DMS153 (cell line): ENCODE data around the gene RMDN2.
"Not testable (repeated sequence)": the region's sequence is repeated elsewhere in the genome, so short reads cannot be mapped to it uniquely, and the experiment has no call there.

Experiments
- DNase-seq: peaks from one replicate; lab custom pipeline; 2025; lab: John Stamatoyannopoulos, UW

RMDN2 gene

DNA sequence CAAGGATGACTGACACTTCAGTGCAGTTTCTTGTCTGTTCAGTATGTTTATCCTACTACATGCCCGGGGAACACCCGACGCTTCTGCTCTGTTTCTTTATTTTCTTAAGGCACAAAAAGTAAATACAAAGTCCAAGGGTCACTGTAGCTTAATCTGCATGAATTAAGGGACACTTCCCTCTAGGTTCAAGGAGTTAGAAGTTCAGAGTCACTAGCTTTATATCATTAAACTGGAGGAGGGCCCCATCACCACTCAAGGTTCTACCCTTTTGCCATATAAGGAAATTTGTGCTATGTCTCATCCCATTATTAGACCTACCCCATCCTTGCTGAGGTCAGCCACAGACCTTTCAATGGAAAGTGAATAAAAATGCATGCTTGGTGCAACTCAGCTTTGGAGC, 27.6 kb upstream of the RMDN2 start:
- DNase-seq, result no peak

DNA sequence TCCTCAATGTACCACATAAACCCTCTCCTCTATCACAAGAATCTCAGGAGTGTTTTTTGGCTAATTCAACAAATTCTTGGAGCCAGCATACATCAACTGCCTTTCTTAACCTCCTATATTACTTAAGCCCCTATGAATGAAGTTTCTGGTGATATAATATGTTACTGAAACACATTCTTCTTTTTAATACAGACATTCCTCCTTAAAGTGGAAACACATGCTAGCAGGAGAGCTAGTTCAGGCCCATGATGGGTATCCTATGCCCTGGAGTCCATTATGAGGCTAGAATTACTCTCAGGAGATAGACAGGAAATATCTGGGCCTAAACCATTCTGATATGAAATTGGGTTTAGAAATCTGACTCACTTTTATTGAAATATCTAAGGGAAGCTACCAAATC, 26.6 kb upstream of the RMDN2 start:
- no peak for DNase-seq

DNA sequence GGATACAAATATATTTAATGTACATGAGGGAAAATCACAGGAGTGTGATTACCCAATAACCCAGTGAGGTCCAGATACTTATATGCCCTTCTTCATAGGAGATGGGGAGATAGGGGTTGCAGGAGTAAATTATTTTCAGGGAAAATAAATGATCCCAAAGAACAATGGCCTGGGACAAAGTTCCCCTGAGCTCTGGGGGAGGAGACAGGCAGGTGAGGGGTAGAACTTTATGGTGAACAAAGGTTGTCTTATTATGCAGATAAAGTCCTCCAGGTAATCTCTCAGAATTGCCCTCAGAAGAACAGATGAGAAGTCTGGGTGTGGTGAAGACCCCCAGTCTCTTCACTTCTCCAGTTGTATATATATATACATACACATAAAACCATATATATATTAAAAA, 22.1 kb upstream of the RMDN2 start:
- DNase-seq, result no peak

DNA sequence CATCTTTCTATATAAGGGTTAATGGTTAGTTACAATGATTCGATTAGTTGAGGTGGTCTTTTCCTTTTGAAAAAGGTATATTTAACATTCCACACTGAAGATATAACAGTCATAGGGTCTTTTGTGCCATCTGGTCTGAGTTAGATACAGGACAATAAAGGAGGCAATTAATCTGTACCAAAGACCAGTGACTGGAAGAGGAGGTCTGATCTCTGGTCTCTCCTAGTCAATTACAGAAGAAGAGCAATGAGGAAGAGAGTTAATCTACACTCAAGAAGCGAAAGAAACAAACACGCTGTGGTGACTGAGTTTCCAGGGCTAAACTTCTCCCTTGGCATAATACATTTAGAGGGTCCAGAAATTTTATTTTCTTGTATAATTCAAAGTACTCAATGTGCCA, 20.7 kb upstream of the RMDN2 start:
- DNase-seq, result no peak

DNA sequence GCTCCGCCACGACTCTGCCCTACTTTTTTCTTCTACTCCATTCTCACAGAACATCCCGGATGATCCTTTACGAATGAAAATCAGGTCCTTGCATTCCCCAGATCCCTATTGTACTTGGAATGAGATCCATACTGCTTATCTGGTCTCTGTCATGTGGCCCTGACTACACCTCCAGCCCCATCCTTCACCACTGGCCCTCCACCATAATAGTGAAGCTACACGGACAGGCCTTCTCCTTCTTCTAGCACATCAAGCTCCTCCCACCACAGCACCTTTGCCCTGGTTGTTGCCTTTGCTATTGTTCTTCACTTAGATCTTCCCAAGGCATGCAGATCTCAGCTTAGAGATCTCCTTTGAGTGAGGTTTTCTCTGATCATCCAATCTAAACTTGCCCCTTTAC, 20.1 kb upstream of the RMDN2 start:
- no peak for DNase-seq

DNA sequence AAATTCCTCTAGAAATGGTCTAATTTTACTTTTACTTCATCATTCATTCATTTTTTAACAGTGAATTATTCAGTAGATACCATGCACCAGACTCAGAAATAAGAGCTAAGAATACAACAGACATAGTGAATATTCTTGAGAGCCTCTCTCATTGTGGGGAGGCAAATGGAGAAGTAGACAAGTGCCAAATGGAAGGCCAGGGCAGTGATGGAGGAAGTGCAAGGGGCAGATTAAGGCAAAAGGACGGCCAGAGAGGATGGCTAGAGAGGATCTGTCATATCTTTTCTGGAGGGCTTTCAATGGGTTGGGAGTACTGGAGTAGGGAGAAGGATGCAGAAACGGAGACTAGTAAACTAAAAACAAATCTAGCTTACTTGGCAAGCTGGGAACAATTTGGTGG, 19.0 kb upstream of the RMDN2 start:
- DNase-seq, result no peak

DNA sequence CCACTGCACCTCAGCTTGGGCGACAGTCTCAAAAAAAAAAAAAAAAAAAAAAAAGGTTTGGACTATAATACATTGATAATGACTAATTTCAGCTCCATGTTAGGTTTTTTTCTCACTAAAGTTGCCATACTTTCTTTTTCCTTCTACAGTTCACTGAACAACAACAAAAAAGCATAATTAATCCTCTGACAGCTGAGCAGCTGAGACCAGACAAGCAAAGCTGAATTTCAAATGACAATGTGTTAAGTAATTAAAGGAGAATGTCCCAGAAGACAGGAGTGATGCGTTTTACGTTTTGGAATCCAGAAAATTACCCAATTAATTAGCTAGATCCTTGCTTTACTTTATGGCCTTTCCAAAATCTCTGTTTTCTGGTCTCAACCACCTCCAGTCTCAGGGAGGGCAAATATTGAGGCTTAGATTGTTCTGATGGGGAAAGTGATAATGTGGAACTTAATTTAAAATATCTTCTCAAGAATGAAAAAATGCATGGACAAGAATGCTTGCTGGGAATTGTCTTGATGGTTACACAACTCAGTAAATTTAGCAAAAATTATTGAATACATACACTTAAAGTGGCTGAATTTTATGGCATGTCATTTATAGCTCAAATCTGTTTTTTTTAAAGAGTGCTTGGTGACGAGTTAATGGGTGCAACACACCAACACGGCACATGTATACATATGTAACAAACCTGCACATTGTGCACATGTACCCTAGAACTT, 17.4 kb upstream of the RMDN2 start:
- DNase-seq, result no peak

DNA sequence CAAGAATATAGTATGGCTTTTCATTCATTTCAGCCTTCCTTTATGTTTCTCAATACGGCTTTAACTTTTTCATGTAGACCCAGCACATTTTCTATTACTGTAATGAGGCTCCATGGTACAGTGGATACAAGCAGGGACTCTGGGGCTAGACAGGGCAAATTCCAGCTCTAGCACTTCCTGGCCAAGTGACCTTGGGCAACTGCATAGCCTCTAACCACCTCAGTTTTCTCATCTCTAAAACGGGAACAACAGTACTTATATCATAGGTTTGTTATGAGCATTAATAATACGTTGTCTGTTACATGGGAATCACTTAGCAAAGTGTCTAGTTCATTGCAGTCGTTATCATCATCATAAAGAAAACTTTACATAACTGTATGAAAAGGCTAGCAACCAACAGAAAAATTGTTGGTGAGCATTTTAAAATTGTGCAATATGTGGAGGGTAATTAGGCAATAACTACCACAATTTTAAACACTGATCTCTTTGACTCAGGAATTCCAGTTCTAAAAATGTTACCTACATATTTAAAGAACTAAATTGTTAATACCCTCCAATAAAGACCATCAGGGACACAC, 13.7 kb upstream of the RMDN2 start:
- no peak for DNase-seq

DNA sequence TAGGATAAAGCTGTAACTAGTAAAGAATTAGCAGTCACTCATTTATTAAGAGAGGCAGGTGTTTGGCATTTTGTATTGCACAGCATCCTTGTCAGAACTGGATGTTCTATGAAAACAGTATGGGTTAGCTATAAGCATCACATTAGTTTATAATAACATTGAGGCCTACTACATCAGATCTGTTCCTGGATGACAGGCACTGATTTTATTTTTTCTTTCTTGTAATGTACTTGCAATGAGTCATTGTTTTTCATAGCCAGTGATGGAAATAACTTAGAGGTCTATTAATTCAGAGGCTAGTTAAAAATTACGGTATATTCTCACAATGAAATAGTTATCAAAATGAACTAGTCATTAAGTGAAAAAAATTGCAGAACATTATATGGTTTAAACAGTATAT, 13.0 kb upstream of the RMDN2 start:
- DNase-seq, result no peak

DNA sequence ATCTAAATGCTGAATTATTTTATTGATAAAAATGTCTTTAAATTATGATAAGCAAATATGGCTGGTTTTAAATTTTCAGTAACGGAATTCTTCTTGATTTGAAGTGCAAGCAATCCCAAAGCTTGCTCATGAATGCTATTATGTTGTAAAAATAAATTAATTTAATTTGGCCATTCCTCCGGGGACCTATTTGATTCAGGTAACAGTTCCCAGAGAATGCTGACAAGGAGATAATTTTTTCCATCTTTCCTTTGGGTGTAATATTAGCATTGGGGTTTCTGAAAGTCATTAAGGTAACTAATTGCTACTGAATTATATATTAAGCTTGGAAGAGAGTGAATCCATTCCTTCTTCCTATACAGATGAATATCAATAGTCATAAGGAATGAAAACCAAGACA, 12.5 kb upstream of the RMDN2 start:
- no peak for DNase-seq

DNA sequence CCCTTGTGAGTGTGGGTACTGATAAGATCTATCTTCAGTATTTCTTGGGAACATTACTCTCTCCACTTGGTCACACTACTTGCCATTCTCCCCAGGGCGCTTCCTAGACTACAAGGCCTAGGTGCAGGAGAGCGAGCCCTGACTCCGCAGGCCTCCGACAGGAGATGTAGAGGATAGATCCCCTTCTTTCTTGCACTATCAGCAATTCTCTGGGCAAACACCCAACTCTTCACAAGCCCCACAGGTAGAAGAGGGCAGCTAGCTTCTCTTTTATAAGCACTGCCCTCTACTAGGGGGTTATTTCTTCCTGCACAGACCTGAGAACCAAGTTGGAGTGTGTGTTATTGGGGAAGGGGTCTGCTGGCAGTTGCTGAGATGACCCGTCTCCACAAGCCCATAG, 10.7 kb upstream of the RMDN2 start:
- DNase-seq, result no peak

DNA sequence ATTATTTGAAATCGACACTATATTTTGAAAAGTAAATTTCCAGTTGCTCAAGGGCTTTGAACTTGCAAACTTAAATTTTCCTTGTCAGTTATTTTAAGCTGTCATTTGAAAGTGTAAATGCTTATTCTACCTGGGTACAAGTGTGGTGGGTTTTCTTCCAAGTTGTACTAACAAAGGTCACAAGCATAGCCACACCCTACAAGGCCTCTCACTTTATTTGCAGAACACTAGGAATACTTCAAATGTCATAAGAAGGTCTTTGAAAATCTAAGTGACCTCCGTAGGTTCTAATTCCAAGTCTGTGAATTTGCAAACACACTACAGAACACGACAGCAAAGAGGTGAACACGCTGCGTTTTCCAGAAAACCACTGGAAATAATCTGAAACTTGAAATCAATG, 9.3 kb upstream of the RMDN2 start:
- no peak for DNase-seq

DNA sequence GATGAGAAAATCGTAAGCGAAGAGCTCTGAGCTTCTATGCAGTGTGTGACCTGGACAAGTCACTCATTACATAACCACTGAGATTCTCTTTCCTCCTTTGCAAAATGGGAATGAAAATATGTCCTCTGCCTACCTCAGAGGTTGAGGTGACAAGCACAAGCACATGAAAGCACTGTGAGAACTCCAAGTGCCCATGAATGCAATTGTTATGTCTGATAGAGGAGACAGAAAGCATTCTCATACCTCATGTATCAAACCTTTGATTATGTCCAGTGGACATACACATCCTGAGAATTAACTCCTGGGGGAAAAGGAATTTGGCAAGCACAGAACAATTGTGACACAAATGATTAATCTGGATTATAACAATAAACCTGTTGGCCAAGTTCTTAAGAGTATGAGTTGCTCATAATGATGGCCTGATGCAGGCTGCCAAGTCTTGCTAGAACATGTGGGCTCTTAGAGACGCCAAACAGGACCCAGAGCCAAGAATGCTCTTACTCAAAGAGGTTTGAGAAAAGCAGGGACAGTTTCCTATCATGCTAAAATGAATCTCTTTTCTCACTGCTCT, 8.5 kb upstream of the RMDN2 start:
- DNase-seq, result no peak

DNA sequence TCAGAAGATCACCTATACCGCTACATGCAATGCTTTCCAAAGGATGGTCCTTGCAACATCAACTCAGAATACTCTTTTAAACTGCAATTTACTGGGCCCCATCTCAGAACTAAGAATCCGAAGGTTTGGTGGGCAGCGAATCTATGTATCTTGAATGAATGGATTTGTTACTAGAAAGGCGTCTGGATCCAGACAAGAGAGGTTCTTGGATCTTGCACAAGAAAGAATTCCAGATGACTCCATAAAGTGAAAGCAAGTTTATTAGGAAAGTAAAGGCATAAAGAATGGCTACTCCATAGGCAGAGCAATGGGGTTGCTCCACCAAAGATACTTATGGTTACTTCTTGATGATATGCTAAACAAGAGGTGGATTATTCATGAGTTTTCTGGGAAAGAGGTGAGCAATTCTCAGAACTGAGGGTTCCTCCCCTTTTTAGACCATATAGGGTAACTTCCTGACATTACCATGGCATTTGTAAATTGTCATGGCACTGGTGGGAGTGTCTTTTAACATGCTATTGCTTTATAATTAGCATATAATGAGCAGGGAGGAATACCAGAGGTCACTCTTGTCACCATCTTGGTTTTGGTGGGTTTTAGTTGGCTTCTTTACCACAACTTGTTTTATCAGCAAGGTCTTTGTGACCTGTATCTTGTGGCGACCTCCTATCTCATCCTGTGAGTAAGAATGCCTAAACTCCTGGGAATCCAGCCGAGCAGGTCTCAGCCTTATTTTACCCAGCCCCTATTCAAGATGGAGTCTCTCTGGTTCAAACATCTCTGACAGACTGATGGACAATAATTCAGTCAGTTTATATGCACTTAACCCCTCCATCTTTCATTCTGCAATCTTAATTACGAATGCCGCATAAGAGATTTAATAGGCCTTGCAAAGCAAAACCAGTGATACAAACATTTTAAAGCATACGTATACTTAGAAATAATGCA, 7.5 kb upstream of the RMDN2 start:
- DNase-seq, result no peak

DNA sequence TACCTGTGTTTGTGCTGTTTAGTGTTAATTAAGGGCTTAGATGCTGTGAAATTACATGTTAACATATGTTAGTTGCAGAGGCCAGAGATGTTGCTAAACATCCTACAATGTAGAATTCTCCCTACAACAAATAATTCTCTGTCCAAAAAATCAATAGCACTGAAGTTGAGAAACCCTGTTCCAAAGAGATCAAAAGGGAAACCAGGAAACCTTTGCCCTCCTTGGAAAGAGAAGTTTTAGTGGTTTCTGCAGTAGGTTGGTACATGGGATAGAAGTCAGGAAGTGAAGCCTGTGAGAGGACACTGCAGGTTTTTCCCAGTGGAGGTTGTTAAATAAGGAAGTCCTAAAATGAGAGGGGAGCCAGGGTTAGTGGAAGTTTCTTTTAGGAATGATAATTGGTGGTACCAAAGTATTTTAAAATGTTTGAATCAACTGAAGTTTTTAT, 6.3 kb upstream of the RMDN2 start:
- DNase-seq, result no peak

DNA sequence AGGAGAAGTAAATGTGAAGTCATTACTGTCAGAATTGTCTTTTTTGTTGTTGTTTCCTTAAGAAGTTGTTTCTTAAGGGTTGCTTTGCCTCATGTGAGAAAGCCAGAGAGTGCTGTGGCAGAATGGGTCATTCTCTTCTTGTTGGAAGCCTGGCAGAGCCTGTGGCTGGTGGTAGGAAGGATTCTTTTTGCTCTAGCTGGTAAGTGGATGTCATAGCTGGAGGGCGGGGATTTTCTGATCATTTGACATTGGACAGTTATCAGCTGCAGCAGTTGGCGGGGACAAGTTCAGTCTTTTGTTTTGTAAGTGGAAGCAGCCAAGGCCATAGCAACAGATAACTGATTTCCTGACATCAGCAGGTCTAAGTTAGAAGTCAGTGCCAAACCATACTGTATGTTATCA, 5.5 kb upstream of the RMDN2 start:
- no peak for DNase-seq

DNA sequence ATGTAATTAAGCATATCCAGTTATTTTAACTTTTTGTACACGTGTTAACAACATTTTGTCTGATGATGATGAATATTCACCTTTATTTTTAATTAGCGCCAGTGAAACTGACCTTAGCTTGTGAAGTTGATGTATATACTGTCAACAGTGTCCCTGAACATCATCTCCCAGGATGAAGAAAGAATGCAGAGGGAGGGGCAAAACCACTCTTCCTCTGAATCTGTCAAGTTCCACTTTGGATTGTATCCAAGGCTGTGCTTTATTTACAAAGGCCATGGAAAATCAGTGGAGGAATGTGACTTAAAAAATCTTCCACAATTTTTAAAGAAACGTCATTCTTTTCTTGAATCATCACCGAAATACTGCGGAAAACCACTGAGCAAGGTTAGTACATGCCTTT, 4.5 kb upstream of the RMDN2 start:
- DNase-seq, result no peak

DNA sequence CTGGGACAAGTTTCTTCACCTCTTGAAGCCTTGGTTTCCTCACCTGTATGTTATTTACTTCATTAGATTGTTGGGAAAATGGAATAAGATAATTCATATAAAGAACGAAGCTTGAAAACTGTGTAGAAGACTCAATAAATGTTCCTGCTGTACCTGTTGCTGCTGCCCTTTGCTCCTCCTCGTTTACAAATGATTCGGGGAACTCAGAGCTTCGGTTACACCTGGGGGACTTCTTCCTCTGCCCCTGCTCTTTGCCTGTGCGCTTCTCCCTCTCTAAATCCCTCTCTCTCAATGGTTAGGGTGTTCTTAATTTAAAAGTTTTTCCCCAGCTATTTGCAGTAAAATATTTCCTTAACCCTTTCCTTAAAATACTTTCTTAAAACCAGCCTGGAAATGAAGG, 3.3 kb upstream of the RMDN2 start:
- no peak for DNase-seq

DNA sequence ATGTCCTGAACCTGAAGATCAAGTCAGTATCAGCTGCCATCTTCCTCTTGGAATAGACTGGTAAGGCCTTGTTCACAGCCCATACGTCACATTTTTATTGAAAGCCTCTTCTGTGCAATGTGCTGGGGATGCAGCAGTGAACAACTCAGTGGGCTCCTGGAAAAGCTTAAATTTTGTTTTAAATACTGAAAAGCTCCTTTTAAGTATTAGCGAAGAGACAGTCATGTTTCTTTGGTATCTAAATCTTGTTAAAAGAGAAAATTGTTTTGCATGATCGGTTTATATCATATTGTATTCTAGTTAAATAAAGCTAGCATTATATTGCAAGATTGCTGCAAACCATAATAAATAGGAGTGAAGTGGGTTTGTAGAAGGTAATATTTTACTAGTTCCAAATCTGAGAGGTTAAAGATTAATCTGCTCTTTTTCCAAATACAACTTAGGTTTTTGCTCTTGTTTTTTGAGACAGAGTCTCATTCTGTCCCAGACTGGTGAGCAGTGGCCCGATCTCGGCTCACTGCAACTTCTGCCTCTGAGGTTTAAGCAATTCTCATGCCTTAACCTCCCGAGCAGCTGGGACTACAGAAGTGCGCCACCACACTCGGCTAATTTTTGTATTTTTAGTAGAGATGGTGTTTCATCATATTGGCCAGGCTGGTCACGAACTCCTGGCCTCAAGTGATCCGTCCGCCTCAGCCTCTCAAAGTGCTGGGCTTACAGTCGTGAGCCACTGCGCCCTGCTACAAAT, 1.6 kb upstream of the RMDN2 start:
- no peak for DNase-seq

DNA sequence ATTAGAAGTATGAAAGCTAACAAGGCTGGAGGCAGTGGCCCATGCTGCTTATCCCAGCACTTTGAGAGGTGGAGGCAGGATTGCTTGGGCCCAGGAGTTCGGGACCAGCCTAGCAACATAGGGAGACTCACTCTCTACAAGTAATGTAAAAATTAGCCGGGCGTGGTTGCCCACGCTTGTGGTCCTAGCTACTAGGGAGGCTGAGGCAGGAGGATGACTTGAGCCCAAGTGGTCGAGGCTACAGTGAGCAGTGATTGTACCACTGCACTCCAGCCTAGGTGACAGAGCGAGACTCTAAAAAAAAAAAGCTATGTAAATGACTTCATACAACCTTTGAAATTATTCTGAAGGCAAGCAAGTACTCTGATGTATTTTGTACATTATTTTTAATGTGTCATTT, 1.5 kb downstream of the RMDN2 start:
- no peak for DNase-seq

DNA sequence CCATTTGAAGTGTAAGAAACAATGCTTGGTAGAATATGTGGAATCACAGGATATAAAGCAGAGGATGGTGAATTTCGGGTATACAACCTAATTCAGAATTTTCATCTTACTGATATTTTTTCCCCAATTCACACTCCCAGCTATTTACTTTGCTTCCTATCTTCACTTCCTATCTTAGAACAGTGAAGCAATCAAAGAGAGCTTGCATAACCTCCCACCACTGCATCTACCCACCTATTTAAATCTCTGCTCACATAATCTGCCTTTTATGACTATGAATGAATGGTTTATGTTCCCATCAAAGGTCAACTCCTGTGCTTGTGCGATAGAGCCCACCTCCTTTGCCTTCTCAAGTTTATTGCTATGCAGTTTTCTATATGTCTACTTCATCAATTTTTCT, 3.3 kb downstream of the RMDN2 start:
- no peak for DNase-seq

DNA sequence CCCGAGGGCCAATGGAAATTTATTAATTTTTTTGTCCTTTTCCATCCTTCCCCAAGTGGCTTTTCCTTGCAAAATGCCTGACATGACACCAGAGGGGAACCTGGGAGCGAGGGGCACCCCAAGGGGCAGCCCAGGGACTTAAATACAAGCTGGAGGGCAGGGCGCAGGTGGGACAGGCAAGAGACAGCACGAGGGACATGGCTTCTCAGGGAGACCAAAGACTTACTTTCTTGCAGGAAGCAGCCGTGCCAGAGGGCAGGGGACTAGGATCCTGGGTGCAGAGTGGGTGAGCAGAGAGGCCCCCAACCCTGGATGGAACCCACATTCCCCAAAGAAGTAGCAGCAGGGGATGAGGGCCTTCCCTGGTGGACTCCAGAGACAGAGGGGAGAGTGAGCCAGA, 5.3 kb downstream of the RMDN2 start:
- not testable (repeated sequence) for DNase-seq
